WTC11 (cell line): ENCODE measurements around the gene SGPL1. TPM values are rescaled to one million over a fixed set of nuclear protein-coding genes. Genes with fewer than 3 reads are reported as not detected.

Experiments used
- ATAC-seq: fragments of 200-7000 bp; cut with Tn5 transposase; 2 replicates; pipeline ENCODE4 v1.10.0; 2021; ENCODE audit warnings: mild to moderate bottlenecking, moderate library complexity
- CTCF ChIA-PET: fragments of 300-600 bp; sonication (Branson Sonifier 250); formaldehyde crosslinking; loops from one replicate; lab custom pipeline; 2021; ENCODE audit warnings: antibody characterized with exemption; lab: Charles Lee
- POLR2A ChIA-PET: fragments of 350-600 bp; sonication (Branson Sonifier 250); formaldehyde crosslinking; loops from one replicate; lab custom pipeline; 2021; ENCODE audit warnings: antibody characterized with exemption; lab: Charles Lee
- DNase-seq: peaks from one replicate; pipeline ENCODE4 v3.0.0; 2021; ENCODE audit warnings: low spot score
- H3K27ac Mint-ChIP-seq: 2 replicates; pipeline ENCODE4 v1.8.0; 2021; ENCODE audit warnings: mixed read lengths
- H3K27me3 Mint-ChIP-seq: 2 replicates; pipeline ENCODE4 v1.8.0; 2021; ENCODE audit warnings: low read depth, mild to moderate bottlenecking, moderate library complexity, mixed read lengths
- H3K36me3 Mint-ChIP-seq: 2 replicates; pipeline ENCODE4 v1.8.0; 2021; ENCODE audit warnings: mixed read lengths
- H3K4me1 Mint-ChIP-seq: 2 replicates; pipeline ENCODE4 v1.8.0; 2022; ENCODE audit warnings: mixed read lengths
- H3K4me3 Mint-ChIP-seq: 2 replicates; pipeline ENCODE4 v1.8.0; 2021; ENCODE audit warnings: mild to moderate bottlenecking, moderate library complexity, mixed read lengths
- H3K9me3 Mint-ChIP-seq: 2 replicates; pipeline ENCODE4 v1.8.0; 2021; ENCODE audit warnings: mixed read lengths
- FOXK1 ChIP-seq: sonication (generic); formaldehyde crosslinking; IDR thresholded peaks from 2 replicates; pipeline ENCODE4 v1.8.0; 2022; ENCODE audit warnings: mild to moderate bottlenecking, moderate library complexity, missing genetic modification reagents
- GTF2I ChIP-seq: fragments of 250-450 bp; sonication (Bioruptor Pico); conservative IDR thresholded peaks from 2 replicates; pipeline ENCODE4 v1.4.0; 2021; ENCODE audit warnings: mild to moderate bottlenecking
- JAZF1 ChIP-seq: fragments of 250-450 bp; sonication (Bioruptor Pico); IDR thresholded peaks from 2 replicates; pipeline ENCODE4 v1.9.0; 2021; ENCODE audit warnings: moderate library complexity, mild to moderate bottlenecking, inconsistent platforms
- KAT7 ChIP-seq: sonication (generic); formaldehyde crosslinking; IDR thresholded peaks from 2 replicates; pipeline ENCODE4 v1.8.1; 2023; ENCODE audit warnings: missing genetic modification reagents, mild to moderate bottlenecking, borderline replicate concordance
- NR3C1 ChIP-seq: sonication (generic); formaldehyde crosslinking; conservative IDR thresholded peaks from 2 replicates; pipeline ENCODE4 v1.8.1; 2023; ENCODE audit warnings: low read depth, mild to moderate bottlenecking, missing genetic modification reagents
- PRRX2 ChIP-seq: fragments of 250-450 bp; sonication (Bioruptor Pico); IDR thresholded peaks from 2 replicates; pipeline ENCODE4 v1.8.0; 2021; ENCODE audit warnings: mild to moderate bottlenecking
- SOX15 ChIP-seq: fragments of 250-450 bp; sonication (Bioruptor Pico); IDR thresholded peaks from 2 replicates; pipeline ENCODE4 v1.9.0; 2021; ENCODE audit warnings: mild to moderate bottlenecking
- SP1 ChIP-seq: sonication (generic); formaldehyde crosslinking; conservative IDR thresholded peaks from 2 replicates; pipeline ENCODE4 v1.8.1; 2022; ENCODE audit warnings: missing genetic modification reagents
- USF1 ChIP-seq: sonication (generic); formaldehyde crosslinking; IDR thresholded peaks from 2 replicates; pipeline ENCODE4 v1.8.0; 2022; ENCODE audit warnings: mild to moderate bottlenecking, missing genetic modification reagents
- ZBTB43 ChIP-seq: sonication (generic); formaldehyde crosslinking; IDR thresholded peaks from 2 replicates; pipeline ENCODE4 v1.8.1; 2023; ENCODE audit warnings: mild to moderate bottlenecking, missing genetic modification reagents
- ZNF121 ChIP-seq: sonication (generic); formaldehyde crosslinking; IDR thresholded peaks from 2 replicates; pipeline ENCODE4 v1.8.0; 2023; ENCODE audit warnings: missing genetic modification reagents
- ZNF138 ChIP-seq: sonication (generic); formaldehyde crosslinking; conservative IDR thresholded peaks from 2 replicates; pipeline ENCODE4 v1.8.1; 2022; ENCODE audit warnings: mild to moderate bottlenecking, moderate library complexity, missing genetic modification reagents
- ZNF219 ChIP-seq: sonication (generic); formaldehyde crosslinking; IDR thresholded peaks from 2 replicates; pipeline ENCODE4 v1.8.0; 2023; ENCODE audit warnings: missing genetic modification reagents, mild to moderate bottlenecking, borderline replicate concordance
- ZNF317 ChIP-seq: sonication (generic); formaldehyde crosslinking; IDR thresholded peaks from 2 replicates; pipeline ENCODE4 v1.8.1; 2023; ENCODE audit warnings: low read depth, mild to moderate bottlenecking, moderate library complexity, missing genetic modification reagents, borderline replicate concordance
- total RNA-seq: library from RNA; stranded (reverse); gene quantifications from 3 replicates; pipeline ENCODE4 v1.2.3, GENCODE V29; 2021
- TF ChIP-seq, protein P1 (sequence below): fragments of 250-450 bp; sonication (Bioruptor Pico); IDR thresholded peaks from 2 replicates; pipeline ENCODE4 v1.9.0; 2021; ENCODE audit warnings: mild to moderate bottlenecking
- TF ChIP-seq, protein P2 (sequence below): sonication (generic); formaldehyde crosslinking; IDR thresholded peaks from 2 replicates; pipeline ENCODE4 v1.8.1; 2022; ENCODE audit warnings: mild to moderate bottlenecking, missing genetic modification reagents, moderate library complexity, borderline replicate concordance
- TF ChIP-seq, protein P3 (sequence below): sonication (generic); formaldehyde crosslinking; IDR thresholded peaks from 2 replicates; pipeline ENCODE4 v1.8.0; 2022; ENCODE audit warnings: missing genetic modification reagents
- TF ChIP-seq, protein P4 (sequence below): sonication (generic); formaldehyde crosslinking; IDR thresholded peaks from 2 replicates; pipeline ENCODE4 v1.8.0; 2023; ENCODE audit warnings: mild to moderate bottlenecking, missing genetic modification reagents

The SGPL1 gene
- total RNA-seq, 1 experiment from 2014 or later: 44.6 TPM

GRCh38 chr10:70847659-70848360 is 32.1 kb downstream of the SGPL1 start:
- DNase-seq (no peak), ATAC-seq (no peak)
- no peaks in the 10 kb centered on the region for H3K4me1 Mint-ChIP-seq
- ChIA-PET CTCF (interaction anchor here (1.4 kb wide), 1 partner anchor 32 kb away, joined by 3 read pairs; the partner anchor contains the start of gene SGPL1), POLR2A (no interaction called here)
- peaks cover 24% of the 10 kb centered on the region for H3K36me3 Mint-ChIP-seq
- H3K4me3 Mint-ChIP-seq: no peak overlapping the region
- no peaks in the 10 kb centered on the region for H3K27me3 Mint-ChIP-seq
- TF ChIP-seq, protein P1, sequence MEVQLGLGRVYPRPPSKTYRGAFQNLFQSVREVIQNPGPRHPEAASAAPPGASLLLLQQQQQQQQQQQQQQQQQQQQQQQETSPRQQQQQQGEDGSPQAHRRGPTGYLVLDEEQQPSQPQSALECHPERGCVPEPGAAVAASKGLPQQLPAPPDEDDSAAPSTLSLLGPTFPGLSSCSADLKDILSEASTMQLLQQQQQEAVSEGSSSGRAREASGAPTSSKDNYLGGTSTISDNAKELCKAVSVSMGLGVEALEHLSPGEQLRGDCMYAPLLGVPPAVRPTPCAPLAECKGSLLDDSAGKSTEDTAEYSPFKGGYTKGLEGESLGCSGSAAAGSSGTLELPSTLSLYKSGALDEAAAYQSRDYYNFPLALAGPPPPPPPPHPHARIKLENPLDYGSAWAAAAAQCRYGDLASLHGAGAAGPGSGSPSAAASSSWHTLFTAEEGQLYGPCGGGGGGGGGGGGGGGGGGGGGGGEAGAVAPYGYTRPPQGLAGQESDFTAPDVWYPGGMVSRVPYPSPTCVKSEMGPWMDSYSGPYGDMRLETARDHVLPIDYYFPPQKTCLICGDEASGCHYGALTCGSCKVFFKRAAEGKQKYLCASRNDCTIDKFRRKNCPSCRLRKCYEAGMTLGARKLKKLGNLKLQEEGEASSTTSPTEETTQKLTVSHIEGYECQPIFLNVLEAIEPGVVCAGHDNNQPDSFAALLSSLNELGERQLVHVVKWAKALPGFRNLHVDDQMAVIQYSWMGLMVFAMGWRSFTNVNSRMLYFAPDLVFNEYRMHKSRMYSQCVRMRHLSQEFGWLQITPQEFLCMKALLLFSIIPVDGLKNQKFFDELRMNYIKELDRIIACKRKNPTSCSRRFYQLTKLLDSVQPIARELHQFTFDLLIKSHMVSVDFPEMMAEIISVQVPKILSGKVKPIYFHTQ (CRISPR knock-in tag): no peak
- H3K27ac Mint-ChIP-seq: no peak overlapping the region
- H3K9me3 Mint-ChIP-seq: no peaks in the 10 kb centered on the region

GRCh38 chr10:70849582-70850016 is 33.9 kb downstream of the SGPL1 start:
- no peaks in the 10 kb centered on the region for H3K9me3 Mint-ChIP-seq
- peaks cover 23% of the 10 kb centered on the region for H3K36me3 Mint-ChIP-seq
- ChIA-PET CTCF (no interaction called here), POLR2A (no interaction called here)
- DNase-seq: no peak
- no peaks in the 10 kb centered on the region for H3K4me1 Mint-ChIP-seq
- no peak overlapping the region for H3K4me3 Mint-ChIP-seq
- H3K27me3 Mint-ChIP-seq: no peaks in the 10 kb centered on the region
- H3K27ac Mint-ChIP-seq: peak overlapping the region; percentile 12; the same call in 1 of the 2 replicates
- no peak for ATAC-seq
- TF ChIP-seq PRRX2 (CRISPR knock-in tag) (no peak), SOX15 (CRISPR knock-in tag) (no peak), USF1 (CRISPR knock-in tag) (no peak), ZNF219 (CRISPR knock-in tag) (no peak), GTF2I (CRISPR knock-in tag) (no peak), FOXK1 (CRISPR knock-in tag) (no peak), ZNF317 (CRISPR knock-in tag) (no peak), KAT7 (CRISPR knock-in tag) (no peak), ZBTB43 (CRISPR knock-in tag) (no peak), NR3C1 (CRISPR knock-in tag) (no peak), ZNF138 (no peak), ZNF121 (CRISPR knock-in tag) (no peak), JAZF1 (CRISPR knock-in tag) (no peak), SP1 (CRISPR knock-in tag) (no peak)
- TF ChIP-seq, protein P1 (CRISPR knock-in tag): no peak
- TF ChIP-seq, protein P2, sequence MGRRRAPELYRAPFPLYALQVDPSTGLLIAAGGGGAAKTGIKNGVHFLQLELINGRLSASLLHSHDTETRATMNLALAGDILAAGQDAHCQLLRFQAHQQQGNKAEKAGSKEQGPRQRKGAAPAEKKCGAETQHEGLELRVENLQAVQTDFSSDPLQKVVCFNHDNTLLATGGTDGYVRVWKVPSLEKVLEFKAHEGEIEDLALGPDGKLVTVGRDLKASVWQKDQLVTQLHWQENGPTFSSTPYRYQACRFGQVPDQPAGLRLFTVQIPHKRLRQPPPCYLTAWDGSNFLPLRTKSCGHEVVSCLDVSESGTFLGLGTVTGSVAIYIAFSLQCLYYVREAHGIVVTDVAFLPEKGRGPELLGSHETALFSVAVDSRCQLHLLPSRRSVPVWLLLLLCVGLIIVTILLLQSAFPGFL (CRISPR knock-in tag): no peak
- TF ChIP-seq, protein P3, sequence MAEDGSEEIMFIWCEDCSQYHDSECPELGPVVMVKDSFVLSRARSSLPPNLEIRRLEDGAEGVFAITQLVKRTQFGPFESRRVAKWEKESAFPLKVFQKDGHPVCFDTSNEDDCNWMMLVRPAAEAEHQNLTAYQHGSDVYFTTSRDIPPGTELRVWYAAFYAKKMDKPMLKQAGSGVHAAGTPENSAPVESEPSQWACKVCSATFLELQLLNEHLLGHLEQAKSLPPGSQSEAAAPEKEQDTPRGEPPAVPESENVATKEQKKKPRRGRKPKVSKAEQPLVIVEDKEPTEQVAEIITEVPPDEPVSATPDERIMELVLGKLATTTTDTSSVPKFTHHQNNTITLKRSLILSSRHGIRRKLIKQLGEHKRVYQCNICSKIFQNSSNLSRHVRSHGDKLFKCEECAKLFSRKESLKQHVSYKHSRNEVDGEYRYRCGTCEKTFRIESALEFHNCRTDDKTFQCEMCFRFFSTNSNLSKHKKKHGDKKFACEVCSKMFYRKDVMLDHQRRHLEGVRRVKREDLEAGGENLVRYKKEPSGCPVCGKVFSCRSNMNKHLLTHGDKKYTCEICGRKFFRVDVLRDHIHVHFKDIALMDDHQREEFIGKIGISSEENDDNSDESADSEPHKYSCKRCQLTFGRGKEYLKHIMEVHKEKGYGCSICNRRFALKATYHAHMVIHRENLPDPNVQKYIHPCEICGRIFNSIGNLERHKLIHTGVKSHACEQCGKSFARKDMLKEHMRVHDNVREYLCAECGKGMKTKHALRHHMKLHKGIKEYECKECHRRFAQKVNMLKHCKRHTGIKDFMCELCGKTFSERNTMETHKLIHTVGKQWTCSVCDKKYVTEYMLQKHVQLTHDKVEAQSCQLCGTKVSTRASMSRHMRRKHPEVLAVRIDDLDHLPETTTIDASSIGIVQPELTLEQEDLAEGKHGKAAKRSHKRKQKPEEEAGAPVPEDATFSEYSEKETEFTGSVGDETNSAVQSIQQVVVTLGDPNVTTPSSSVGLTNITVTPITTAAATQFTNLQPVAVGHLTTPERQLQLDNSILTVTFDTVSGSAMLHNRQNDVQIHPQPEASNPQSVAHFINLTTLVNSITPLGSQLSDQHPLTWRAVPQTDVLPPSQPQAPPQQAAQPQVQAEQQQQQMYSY (CRISPR knock-in tag): no peak
- TF ChIP-seq, protein P4, sequence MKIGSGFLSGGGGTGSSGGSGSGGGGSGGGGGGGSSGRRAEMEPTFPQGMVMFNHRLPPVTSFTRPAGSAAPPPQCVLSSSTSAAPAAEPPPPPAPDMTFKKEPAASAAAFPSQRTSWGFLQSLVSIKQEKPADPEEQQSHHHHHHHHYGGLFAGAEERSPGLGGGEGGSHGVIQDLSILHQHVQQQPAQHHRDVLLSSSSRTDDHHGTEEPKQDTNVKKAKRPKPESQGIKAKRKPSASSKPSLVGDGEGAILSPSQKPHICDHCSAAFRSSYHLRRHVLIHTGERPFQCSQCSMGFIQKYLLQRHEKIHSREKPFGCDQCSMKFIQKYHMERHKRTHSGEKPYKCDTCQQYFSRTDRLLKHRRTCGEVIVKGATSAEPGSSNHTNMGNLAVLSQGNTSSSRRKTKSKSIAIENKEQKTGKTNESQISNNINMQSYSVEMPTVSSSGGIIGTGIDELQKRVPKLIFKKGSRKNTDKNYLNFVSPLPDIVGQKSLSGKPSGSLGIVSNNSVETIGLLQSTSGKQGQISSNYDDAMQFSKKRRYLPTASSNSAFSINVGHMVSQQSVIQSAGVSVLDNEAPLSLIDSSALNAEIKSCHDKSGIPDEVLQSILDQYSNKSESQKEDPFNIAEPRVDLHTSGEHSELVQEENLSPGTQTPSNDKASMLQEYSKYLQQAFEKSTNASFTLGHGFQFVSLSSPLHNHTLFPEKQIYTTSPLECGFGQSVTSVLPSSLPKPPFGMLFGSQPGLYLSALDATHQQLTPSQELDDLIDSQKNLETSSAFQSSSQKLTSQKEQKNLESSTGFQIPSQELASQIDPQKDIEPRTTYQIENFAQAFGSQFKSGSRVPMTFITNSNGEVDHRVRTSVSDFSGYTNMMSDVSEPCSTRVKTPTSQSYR (CRISPR knock-in tag): no peak
